ENCODE data around the gene ABHD1. TPM values are rescaled to one million over a fixed set of nuclear protein-coding genes. Genes with fewer than 3 reads are reported as not detected.

Gene ABHD1
- total RNA-seq, 4 donors from 2014 or later = 0.48 TPM; not detected in 3

DNA sequence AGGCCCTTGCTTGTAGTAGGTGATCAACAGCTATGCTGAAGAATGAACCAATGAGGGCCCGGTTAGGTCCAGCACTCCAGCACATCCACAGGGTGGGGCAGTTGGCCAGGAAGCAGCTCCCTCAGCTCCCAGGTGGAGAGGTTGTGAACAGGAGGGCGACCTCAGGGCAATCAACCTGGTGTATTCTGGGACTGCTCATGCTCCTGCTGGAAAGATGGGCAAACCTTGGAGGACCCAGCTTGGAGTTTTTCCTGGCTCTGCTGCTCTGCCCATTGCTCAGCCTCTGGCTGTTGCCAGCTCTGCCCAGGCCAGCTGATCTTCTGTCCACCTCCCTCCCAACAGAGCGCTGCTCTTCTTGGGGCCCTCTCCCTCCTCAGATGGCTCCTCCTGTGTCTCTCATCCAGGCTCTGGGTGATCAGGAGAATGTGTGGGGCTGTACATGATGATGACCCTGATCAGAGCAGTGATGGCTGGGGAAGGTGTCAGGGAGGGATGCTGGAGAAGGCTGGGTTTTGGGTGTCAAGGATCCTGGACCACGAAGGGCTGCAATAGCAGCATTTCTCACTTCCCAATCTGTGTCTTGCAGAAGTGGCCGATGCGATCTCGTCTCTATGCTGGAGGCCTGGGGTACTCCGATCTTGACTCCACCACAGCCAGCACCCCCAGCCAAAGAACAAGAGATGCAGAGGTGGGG is 28.6 kb downstream of the ABHD1 start:
- Histone ChIP-seq H3K27me3 (no peaks in the 10 kb centered on the region), H3K4me1 (no peaks in the 10 kb centered on the region), H3K27ac (no peak overlapping the region), H3K4me3 (no peak overlapping the region), H3K9me3 (no peaks in the 10 kb centered on the region), H3K36me3 (no peaks in the 10 kb centered on the region)
- 77% methylated on average over 8 of the region's 8 CpGs; no CpG with 5 or more reads in 1 of the 2 donors for WGBS, 2 donors (ENCODE audit: low coverage in 1 of 2)
- TF ChIP-seq EP300 (IDR thresholded peaks at IDR 0.05; ENCODE audit: low read depth) (no peak), POLR2AphosphoS5 (IDR thresholded peaks at IDR 0.05) (no peak), POLR2A (IDR thresholded peaks at IDR 0.05) (no peak)
- TF ChIP-seq, protein P1, sequence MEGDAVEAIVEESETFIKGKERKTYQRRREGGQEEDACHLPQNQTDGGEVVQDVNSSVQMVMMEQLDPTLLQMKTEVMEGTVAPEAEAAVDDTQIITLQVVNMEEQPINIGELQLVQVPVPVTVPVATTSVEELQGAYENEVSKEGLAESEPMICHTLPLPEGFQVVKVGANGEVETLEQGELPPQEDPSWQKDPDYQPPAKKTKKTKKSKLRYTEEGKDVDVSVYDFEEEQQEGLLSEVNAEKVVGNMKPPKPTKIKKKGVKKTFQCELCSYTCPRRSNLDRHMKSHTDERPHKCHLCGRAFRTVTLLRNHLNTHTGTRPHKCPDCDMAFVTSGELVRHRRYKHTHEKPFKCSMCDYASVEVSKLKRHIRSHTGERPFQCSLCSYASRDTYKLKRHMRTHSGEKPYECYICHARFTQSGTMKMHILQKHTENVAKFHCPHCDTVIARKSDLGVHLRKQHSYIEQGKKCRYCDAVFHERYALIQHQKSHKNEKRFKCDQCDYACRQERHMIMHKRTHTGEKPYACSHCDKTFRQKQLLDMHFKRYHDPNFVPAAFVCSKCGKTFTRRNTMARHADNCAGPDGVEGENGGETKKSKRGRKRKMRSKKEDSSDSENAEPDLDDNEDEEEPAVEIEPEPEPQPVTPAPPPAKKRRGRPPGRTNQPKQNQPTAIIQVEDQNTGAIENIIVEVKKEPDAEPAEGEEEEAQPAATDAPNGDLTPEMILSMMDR (IDR thresholded peaks at IDR 0.05) = no peak
- DNase-seq = no peak
- intact Hi-C loops (cut with DNase I; ENCODE audit: low total_unique reads) (no loop called here), in situ Hi-C loops (cut with MboI; ENCODE audit: low pct_ligation_motif_present in 1 of 4, low pct_unique_long_range_greater_than_20kb in 1 of 4, low sequenced_read_pairs in 3 of 4) (no loop called here)

DNA sequence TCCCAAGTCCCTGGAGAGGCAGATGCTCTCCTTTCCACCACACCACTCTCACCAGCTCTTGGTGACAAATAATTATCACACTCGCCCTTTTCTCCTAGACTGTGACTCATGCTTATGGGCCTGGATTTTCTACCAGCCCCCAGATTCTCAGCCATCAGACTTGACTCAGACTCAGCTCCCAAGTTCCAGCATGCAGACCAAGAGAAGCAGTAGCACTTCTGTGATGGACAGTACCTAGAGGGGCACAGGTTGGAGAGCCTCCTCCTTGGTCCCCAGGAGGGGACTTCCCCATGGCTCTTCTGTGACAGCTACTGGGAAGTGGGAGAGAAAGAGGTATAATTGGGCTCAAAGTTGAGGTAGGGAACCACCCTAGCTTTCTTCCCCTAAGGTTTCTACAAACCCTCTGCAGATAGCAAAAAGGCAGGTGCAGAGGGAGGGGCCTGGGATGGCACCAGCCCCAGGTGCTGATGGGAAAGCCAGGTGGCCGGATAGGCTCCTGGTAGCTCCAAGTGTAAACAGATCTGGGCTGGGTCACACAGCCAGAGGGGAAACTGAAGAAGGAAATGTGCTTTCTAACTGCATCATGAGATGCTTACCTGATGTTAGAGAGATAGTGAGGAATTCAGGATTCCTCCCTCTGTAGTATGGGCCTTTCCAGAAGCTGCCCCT is 29.3 kb downstream of the ABHD1 start:
- Histone ChIP-seq H3K36me3 (no peaks in the 10 kb centered on the region), H3K27me3 (no peaks in the 10 kb centered on the region), H3K4me1 (no peaks in the 10 kb centered on the region), H3K9me3 (no peaks in the 10 kb centered on the region), H3K27ac (no peak overlapping the region), H3K4me3 (no peak overlapping the region)
- intact Hi-C loops (cut with DNase I; ENCODE audit: low total_unique reads) (no loop called here), in situ Hi-C loops (cut with MboI; ENCODE audit: low pct_ligation_motif_present in 1 of 4, low pct_unique_long_range_greater_than_20kb in 1 of 4, low sequenced_read_pairs in 3 of 4) (no loop called here)
- peak; percentile 44 for DNase-seq
- 57% methylated on average over 2 of the region's 2 CpGs; no CpG with 5 or more reads in 1 of the 2 donors for WGBS, 2 donors (ENCODE audit: low coverage in 1 of 2)
- no peak for TF ChIP-seq EP300 (IDR thresholded peaks at IDR 0.05; ENCODE audit: low read depth)

DNA sequence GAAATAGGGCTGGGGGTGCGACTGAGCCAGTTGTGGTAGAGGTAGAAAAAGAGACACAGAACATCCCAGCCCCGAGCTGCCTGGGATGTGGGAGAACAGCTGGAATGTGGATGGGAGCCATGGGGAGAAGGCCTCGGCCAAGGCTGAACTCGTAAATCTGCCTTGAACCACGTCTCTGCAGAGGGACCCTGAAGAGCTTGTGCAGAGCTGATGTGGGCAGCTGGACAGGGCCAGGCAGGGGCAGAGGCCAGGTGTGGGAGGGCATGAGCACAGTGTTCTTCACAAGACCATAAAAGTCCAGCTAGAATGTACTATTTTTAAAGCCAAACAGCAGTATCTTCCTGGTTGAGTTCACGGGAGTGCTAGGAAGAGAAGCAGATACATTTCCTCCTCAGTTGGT is 30.9 kb downstream of the ABHD1 start:
- WGBS, 2 donors (ENCODE audit: low coverage in 1 of 2) = 58% methylated on average over 6 of the region's 6 CpGs; no CpG with 5 or more reads in 1 of the 2 donors
- H3K4me1 ChIP-seq = no peaks in the 10 kb centered on the region
- no peaks in the 10 kb centered on the region for H3K27me3 ChIP-seq
- in situ Hi-C loops (cut with MboI; ENCODE audit: low pct_ligation_motif_present in 1 of 4, low pct_unique_long_range_greater_than_20kb in 1 of 4, low sequenced_read_pairs in 3 of 4) = no loop called here
- no peaks in the 10 kb centered on the region for H3K36me3 ChIP-seq
- TF ChIP-seq POLR2AphosphoS5 (IDR thresholded peaks at IDR 0.05) = no peak
- TF ChIP-seq, protein P1 (IDR thresholded peaks at IDR 0.05) = no peak
- no peak for TF ChIP-seq POLR2A (IDR thresholded peaks at IDR 0.05)
- no peak for TF ChIP-seq EP300 (IDR thresholded peaks at IDR 0.05; ENCODE audit: low read depth)
- no peaks in the 10 kb centered on the region for H3K9me3 ChIP-seq
- H3K4me3 ChIP-seq = no peak overlapping the region
- no peak for DNase-seq
- no peak overlapping the region for H3K27ac ChIP-seq
- intact Hi-C loops (cut with DNase I; ENCODE audit: low total_unique reads) = no loop called here

- 60 to 85% methylated on average over 1 to 9 of the region's 9 CpGs for WGBS, 2 donors (ENCODE audit: low coverage in 1 of 2)
- no peak overlapping the region for H3K27ac ChIP-seq
- no peak overlapping the region for H3K4me3 ChIP-seq
- DNase-seq = no peak
- no peaks in the 10 kb centered on the region for H3K4me1 ChIP-seq
- H3K36me3 ChIP-seq = no peaks in the 10 kb centered on the region
- no peaks in the 10 kb centered on the region for H3K9me3 ChIP-seq
- no peaks in the 10 kb centered on the region for H3K27me3 ChIP-seq
- intact Hi-C loops (cut with DNase I; ENCODE audit: low total_unique reads) = no loop called here
- in situ Hi-C loops (cut with MboI; ENCODE audit: low pct_ligation_motif_present in 1 of 4, low pct_unique_long_range_greater_than_20kb in 1 of 4, low sequenced_read_pairs in 3 of 4) = no loop called here
- TF ChIP-seq, protein P1 (IDR thresholded peaks at IDR 0.05) = no peak
- TF ChIP-seq POLR2A (IDR thresholded peaks at IDR 0.05) (no peak), EP300 (IDR thresholded peaks at IDR 0.05; ENCODE audit: low read depth) (no peak), POLR2AphosphoS5 (IDR thresholded peaks at IDR 0.05) (no peak)
Observed at GRCh38 chr2:27155069-27155520, 31.5 kb downstream of the ABHD1 start.

All from transverse colon (tissue), 4 donors.